ENCODE data around the gene CBX1. TPM values are rescaled to one million over a fixed set of nuclear protein-coding genes. Genes with fewer than 3 reads are reported as not detected.
A peak's percentile ranks its signal among the peaks of the same experiment; 100 is the strongest.
"Not testable (repeated sequence)": the region's sequence is repeated elsewhere in the genome, so short reads cannot be mapped to it uniquely, and the experiment has no call there.

CBX1 gene
- total RNA-seq, 2 donors from 2014 or later = 22.7 to 31.0 TPM

GRCh38 chr17:48038687-48039086, 62.6 kb downstream of the CBX1 start:
- intact Hi-C loops (cut with DNase I, micrococcal nuclease) = loop anchor here in 1 of 2 donors (5.0 kb wide), 1 partner anchor 34 kb away; no protein-coding TSS in a partner anchor
- ATAC-seq = no peak
- no peak for DNase-seq

DNA sequence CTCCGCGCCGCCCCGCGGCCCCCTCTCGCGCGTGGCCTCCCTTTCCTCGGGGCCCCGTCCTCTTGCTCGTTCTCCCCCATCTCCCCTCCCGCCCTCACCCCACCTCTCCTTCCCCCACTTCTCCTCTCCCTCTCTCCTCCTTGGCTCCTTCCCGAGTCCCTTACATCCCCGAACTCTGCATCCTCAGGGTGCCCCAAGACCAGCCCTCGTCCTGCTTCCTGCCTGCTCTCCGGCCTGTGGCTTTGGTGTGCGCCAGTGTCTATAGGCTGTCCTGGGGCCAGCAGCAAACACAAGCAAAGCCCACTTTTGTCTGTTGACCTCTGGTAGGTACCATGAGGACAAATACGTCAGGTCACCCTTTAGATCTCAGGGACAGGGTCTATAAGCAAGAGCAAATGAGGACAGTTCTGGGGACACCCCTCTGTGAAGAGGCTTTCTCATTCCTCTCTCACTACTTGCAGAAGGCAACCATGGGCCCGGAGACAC, 63.4 kb downstream of the CBX1 start:
- DNase-seq (no peak), ATAC-seq (peak; percentile 11)
- intact Hi-C loops (cut with DNase I, micrococcal nuclease) = loop anchor here in 1 of 2 donors (5.0 kb wide), 1 partner anchor 34 kb away; no protein-coding TSS in a partner anchor

- DNase-seq = peak; percentile 67 to 74
- intact Hi-C loops (cut with DNase I, micrococcal nuclease) = loop anchor here in 1 of 2 donors (5.0 kb wide), 1 partner anchor 35 kb away; no protein-coding TSS in a partner anchor
- peak; percentile 86 for ATAC-seq
These were observed 64.0 kb downstream of the CBX1 start, which contains the start of gene COPZ2 for GRCh38 chr17:48037036-48037837. TSS of gene COPZ2 (minus strand) at chr17:48037797. CDS start at chr17:48037777, 20 bp downstream.

DNA sequence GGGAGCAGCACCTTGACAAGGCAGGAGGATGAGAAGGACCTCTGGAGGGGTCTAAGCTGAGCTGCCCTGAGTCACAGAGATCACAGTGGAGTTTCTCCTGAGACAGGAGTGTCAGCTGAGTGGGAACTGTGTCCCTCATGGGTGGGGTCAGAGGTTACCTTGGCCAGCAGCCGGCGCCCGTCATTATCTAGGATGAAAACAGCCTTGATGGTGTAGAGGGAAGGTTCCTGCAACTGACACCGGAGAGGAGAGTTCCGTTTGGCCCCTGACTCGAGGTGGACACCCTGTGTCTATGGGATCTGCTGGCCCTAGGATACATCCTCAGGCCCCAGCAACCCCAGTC, 64.6 kb downstream of the CBX1 start:
- intact Hi-C loops (cut with DNase I, micrococcal nuclease) = loop anchor here in 1 of 2 donors (5.0 kb wide), 1 partner anchor 36 kb away; no protein-coding TSS in a partner anchor

GRCh38 chr17:48034734-48035133, 66.5 kb downstream of the CBX1 start:
- ATAC-seq, DNase-seq: not testable (repeated sequence)
- intact Hi-C loops (cut with DNase I, micrococcal nuclease) = loop anchor here in 1 of 2 donors (5.0 kb wide), 1 partner anchor 38 kb away; no protein-coding TSS in a partner anchor

More for the DNA sequence above, 64.6 kb downstream of the CBX1 start:
- ATAC-seq (peak; percentile 47), DNase-seq (no peak)

- intact Hi-C loops (cut with DNase I, micrococcal nuclease) = no loop called here
- no peak for ATAC-seq
- DNase-seq = no peak
These were observed 69.3 kb downstream of the CBX1 start for GRCh38 chr17:48031966-48032365.

- ATAC-seq = no peak
- DNase-seq = no peak
- intact Hi-C loops (cut with DNase I, micrococcal nuclease) = no loop called here
These were observed 70.7 kb downstream of the CBX1 start for GRCh38 chr17:48030531-48030930.

- ATAC-seq = no peak
- DNase-seq = no peak
These were observed 72.5 kb downstream of the CBX1 start for GRCh38 chr17:48028736-48029135.

DNA sequence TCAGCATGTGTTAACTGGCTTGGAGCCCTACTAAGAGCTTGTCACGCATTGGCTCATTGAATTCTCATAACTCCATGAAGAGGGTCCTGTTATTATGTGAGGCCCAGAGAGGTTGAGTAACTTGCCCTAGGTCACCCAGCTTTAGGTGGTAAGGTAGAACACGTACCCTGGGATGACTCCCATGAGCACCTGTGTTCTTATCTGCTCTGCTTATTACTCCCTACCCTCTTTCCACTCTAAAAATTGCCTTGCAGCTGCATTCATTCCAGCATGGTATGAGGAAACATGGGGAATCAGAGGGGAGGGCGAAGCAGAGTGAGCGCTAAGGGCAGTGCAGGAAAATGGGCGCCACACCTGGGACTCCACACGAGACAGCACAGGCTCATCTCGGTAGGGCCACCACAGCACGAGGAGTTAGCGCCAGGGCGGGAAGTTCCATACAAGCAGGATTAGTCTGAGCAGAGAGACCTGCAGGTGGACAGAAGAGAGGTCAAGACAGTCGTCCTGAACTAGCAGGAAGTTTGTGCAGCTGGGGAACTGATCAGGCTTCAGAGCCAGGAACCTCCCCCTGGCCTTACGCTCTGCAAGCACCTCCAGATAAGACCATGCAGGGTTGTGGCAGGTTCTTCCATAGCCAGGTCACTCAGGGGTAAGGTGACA, 73.8 kb downstream of the CBX1 start:
- intact Hi-C loops (cut with DNase I, micrococcal nuclease) = loop anchor here (2.0 to 5.0 kb wide), 3 partner anchors 47 to 100 kb away; no protein-coding TSS in a partner anchor
- DNase-seq (no peak), ATAC-seq (no peak)

More at GRCh38 chr17:48028736-48029135, 72.5 kb downstream of the CBX1 start:
- intact Hi-C loops (cut with DNase I, micrococcal nuclease) = loop anchor here (5.0 kb wide), 2 partner anchors 94 to 99 kb away; no protein-coding TSS in a partner anchor

- intact Hi-C loops (cut with DNase I, micrococcal nuclease) = loop anchor here (2.0 to 5.0 kb wide), 3 partner anchors 48 to 101 kb away; no protein-coding TSS in a partner anchor
- peak; percentile 69 for ATAC-seq
- DNase-seq = peak; percentile 90 to 95
These were observed 74.6 kb downstream of the CBX1 start for GRCh38 chr17:48026502-48027321.

DNA sequence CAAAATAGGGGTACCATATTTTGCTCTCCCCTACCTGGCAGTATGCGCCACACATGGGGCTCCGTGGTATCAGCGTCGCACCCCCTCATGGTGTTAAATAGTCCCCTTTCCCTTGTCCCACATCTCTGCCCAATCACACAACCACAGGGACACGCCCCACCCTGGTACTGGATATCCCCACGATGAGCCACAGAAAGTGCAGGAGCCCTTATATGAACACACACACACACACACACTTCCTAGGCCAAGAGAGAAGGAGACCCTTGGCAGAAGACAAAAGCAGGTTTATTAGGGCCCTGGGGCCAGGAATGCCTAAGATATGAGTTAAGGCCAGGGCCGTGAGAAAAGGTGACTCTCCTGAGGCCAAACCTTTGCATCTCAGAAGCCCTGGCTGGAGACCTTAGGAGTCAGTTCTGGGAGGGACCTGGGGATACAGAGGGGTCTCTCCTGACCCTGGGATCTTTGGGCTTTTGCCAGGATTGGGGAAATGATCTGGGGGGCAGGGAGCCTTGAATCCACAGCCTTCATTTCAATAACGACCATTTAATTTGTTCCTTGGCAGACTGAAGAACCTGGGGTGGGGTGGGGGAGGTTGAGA, 75.3 kb downstream of the CBX1 start:
- intact Hi-C loops (cut with DNase I, micrococcal nuclease) = loop anchor here (2.0 to 5.0 kb wide), 3 partner anchors 49 to 101 kb away; no protein-coding TSS in a partner anchor
- no peak for ATAC-seq
- peak in 1 of 2 donors; percentile 29 for DNase-seq

- DNase-seq (peak; percentile 97 to 99), ATAC-seq (peak; percentile 79)
- intact Hi-C loops (cut with DNase I, micrococcal nuclease) = loop anchor here (5.0 kb wide), 2 partner anchors 97 to 102 kb away; no protein-coding TSS in a partner anchor
These were observed 76.0 kb downstream of the CBX1 start for GRCh38 chr17:48025040-48025903.

DNA sequence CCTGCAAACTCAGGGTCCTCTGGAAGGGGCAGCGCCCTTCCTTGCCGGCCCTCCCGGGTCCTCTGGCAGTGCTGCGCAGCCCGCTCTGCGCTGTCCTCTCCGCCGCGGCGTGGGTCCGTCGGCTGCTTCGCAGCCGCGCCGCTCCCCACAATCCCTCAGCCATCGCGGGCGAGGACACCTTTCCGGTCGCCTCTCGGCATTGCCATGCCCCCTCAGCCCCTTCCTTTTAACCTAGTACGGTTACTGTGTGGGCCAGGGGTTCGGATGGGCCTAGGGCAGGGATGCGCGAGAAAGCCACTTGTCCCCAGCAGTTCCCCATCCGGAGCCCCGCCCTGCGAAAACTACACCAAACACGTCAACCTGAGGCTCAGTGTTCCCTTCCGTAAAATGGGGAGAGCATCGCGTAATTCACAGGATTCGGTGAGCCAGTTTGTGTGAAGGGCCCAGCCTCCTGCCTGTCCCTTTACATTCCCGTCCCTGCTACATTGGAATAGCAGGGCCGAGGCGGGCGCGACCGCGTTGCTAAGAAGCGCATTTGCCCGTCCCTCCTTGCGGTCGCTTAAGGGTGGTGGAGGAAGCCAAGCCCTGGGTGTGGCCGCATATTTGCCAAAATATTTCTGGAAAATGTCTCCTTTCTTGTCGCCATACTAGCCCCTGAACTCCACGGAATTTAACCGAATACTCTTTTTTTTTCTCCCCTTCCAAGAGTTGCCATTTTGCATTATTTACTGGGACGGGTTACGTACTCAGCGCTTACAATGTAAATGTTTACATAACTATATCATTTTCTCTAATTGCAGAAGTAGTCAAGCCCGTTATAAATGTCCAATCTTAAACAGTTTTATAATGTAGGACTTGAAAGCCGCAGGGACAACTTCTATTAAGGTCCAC, 76.9 kb downstream of the CBX1 start:
- DNase-seq (peak; percentile 72 to 78), ATAC-seq (peak; percentile 35)
- intact Hi-C loops (cut with DNase I, micrococcal nuclease) = loop anchor here (5.0 kb wide), 2 partner anchors 98 to 103 kb away; no protein-coding TSS in a partner anchor

GRCh38 chr17:48023400-48024148, 77.7 kb downstream of the CBX1 start:
- ATAC-seq (peak; percentile 52), DNase-seq (peak; percentile 84 to 86)
- intact Hi-C loops (cut with DNase I, micrococcal nuclease) = no loop called here

DNA sequence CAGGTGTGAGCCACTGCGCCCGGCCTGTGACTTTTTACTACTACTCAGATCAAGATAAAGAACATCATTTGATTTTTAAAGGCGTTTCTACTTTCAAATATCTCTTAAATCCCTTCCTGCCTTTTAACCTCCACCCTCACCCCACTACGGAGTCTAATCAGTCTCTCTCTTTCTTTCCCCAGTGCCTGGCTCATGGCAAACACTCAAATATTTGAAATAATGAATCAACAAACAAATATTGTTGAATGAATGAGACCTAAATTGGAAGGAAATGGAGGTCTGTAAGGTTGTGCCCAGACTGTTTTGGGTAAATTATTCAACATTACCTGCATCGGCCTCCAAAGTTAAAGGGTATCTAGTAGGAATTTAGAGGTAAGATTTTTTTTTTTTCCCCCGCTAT, 78.4 kb downstream of the CBX1 start:
- DNase-seq (no peak), ATAC-seq (no peak)
- intact Hi-C loops (cut with DNase I, micrococcal nuclease) = no loop called here
